ENCODE measurements around the gene NAA35.

GRCh38 chr9:85942913-85943709 is 2.2 kb downstream of the NAA35 start:
- TF ChIP-seq POLR2AphosphoS5 (IDR thresholded peaks at IDR 0.05; ENCODE audit: low read depth, low read length) (no peak), TAF1 (IDR thresholded peaks at IDR 0.05; ENCODE audit: borderline replicate concordance, insufficient read depth, low read length) (no peak), SIN3A (IDR thresholded peaks at IDR 0.05; ENCODE audit: borderline replicate concordance, insufficient read depth, low read length) (no peak)
- TF ChIP-seq, protein P1, sequence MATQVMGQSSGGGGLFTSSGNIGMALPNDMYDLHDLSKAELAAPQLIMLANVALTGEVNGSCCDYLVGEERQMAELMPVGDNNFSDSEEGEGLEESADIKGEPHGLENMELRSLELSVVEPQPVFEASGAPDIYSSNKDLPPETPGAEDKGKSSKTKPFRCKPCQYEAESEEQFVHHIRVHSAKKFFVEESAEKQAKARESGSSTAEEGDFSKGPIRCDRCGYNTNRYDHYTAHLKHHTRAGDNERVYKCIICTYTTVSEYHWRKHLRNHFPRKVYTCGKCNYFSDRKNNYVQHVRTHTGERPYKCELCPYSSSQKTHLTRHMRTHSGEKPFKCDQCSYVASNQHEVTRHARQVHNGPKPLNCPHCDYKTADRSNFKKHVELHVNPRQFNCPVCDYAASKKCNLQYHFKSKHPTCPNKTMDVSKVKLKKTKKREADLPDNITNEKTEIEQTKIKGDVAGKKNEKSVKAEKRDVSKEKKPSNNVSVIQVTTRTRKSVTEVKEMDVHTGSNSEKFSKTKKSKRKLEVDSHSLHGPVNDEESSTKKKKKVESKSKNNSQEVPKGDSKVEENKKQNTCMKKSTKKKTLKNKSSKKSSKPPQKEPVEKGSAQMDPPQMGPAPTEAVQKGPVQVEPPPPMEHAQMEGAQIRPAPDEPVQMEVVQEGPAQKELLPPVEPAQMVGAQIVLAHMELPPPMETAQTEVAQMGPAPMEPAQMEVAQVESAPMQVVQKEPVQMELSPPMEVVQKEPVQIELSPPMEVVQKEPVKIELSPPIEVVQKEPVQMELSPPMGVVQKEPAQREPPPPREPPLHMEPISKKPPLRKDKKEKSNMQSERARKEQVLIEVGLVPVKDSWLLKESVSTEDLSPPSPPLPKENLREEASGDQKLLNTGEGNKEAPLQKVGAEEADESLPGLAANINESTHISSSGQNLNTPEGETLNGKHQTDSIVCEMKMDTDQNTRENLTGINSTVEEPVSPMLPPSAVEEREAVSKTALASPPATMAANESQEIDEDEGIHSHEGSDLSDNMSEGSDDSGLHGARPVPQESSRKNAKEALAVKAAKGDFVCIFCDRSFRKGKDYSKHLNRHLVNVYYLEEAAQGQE (IDR thresholded peaks at IDR 0.05; ENCODE audit: insufficient read depth in 1 of 2, low read depth in 2 of 2, low read length in 2 of 2): no peak
